GM21529 (cell line): ENCODE measurements around the gene S100A1.
"Not testable (repeated sequence)": the region's sequence is repeated elsewhere in the genome, so short reads cannot be mapped to it uniquely, and the experiment has no call there.

Source experiments
- ATAC-seq: cut with Tn5 transposase; IDR thresholded peaks from one replicate; pipeline ENCODE4 v1.9.1; 2021; ENCODE audit not compliant: unreplicated experiment

S100A1 gene

GRCh38 chr1:153627715-153628626, at the start of gene S100A1:
Gene S100A1, plus strand, starts transcription at chr1:153628434. Its CDS starts 2,088 bp downstream, at chr1:153630522.
- ATAC-seq = no peak

GRCh38 chr1:153578490-153578889, 49.7 kb upstream of the S100A1 start:
- ATAC-seq = no peak

- no peak for ATAC-seq
Observed at GRCh38 chr1:153578936-153579335, 49.3 kb upstream of the S100A1 start.

GRCh38 chr1:153582836-153583235, 45.4 kb upstream of the S100A1 start:
- not testable (repeated sequence) for ATAC-seq

GRCh38 chr1:153583514-153583913, 44.7 kb upstream of the S100A1 start:
- ATAC-seq = not testable (repeated sequence)

- ATAC-seq = no peak
Observed at GRCh38 chr1:153583976-153584375, 44.3 kb upstream of the S100A1 start.

- ATAC-seq = no peak
Observed at GRCh38 chr1:153585006-153585405, 43.2 kb upstream of the S100A1 start.

- no peak for ATAC-seq
Observed at GRCh38 chr1:153586347-153586746, 41.9 kb upstream of the S100A1 start.

- no peak for ATAC-seq
Observed at GRCh38 chr1:153587314-153587713, 40.9 kb upstream of the S100A1 start.

GRCh38 chr1:153588033-153588432, 40.2 kb upstream of the S100A1 start:
- ATAC-seq = not testable (repeated sequence)

GRCh38 chr1:153588482-153588881, 39.8 kb upstream of the S100A1 start:
- no peak for ATAC-seq

- ATAC-seq = no peak
Observed at GRCh38 chr1:153592748-153593147, 35.5 kb upstream of the S100A1 start.

- ATAC-seq = no peak
Observed at GRCh38 chr1:153597206-153597605, 31.0 kb upstream of the S100A1 start.

GRCh38 chr1:153598309-153599172, 29.7 kb upstream of the S100A1 start:
- peak; percentile 98 for ATAC-seq

- no peak for ATAC-seq
Observed at GRCh38 chr1:153599847-153600246, 28.4 kb upstream of the S100A1 start.

GRCh38 chr1:153602749-153603148, 25.5 kb upstream of the S100A1 start:
- no peak for ATAC-seq

GRCh38 chr1:153606194-153606593, 22.0 kb upstream of the S100A1 start:
- no peak for ATAC-seq

- ATAC-seq = no peak
Observed at GRCh38 chr1:153607381-153607780, 20.9 kb upstream of the S100A1 start.

- ATAC-seq = no peak
Observed at GRCh38 chr1:153608089-153608682, 20.0 kb upstream of the S100A1 start.

- ATAC-seq = no peak
Observed at GRCh38 chr1:153608742-153609584, 19.3 kb upstream of the S100A1 start.

GRCh38 chr1:153609585-153609907, 18.7 kb upstream of the S100A1 start:
- no peak for ATAC-seq
